SU-DHL-6 (cell line): ENCODE data around the gene TXLNB.

Experiments
- H2AFZ ChIP-seq: fragments of 200-600 bp; sonication (generic); 2 replicates; pipeline ENCODE4 v1.6.1; 2014; ENCODE audit warnings: low read depth, mild to moderate bottlenecking, moderate library complexity, mixed read lengths, antibody characterized with exemption, low read length; ENCODE audit not compliant: severe bottlenecking
- H3F3A ChIP-seq: fragments of 200-600 bp; shearing (Covaris generic); 2 replicates; pipeline ENCODE4 v1.6.0; 2016; ENCODE audit warnings: antibody characterized with exemption, mild to moderate bottlenecking; ENCODE audit not compliant: insufficient read depth
- H3K27ac ChIP-seq: fragments of 200-600 bp; sonication (generic); 2 replicates; pipeline ENCODE4 v1.5.1; 2016; ENCODE audit warnings: low read depth, mild to moderate bottlenecking, low read length, moderate library complexity, mixed read lengths
- H3K27me3 ChIP-seq: fragments of 200-600 bp; sonication (generic), shearing (Covaris generic); 2 replicates; pipeline ENCODE4 v1.6.0; 2014; ENCODE audit warnings: mild to moderate bottlenecking, low read length
- H3K36me3 ChIP-seq: fragments of 200-600 bp; sonication (generic); 2 replicates; pipeline ENCODE4 v1.6.1; 2014; ENCODE audit warnings: mild to moderate bottlenecking, low read length, mixed read lengths
- H3K4me2 ChIP-seq: fragments of 300-600, 200-600 bp; shearing (Covaris generic), sonication (generic); 2 replicates; pipeline ENCODE4 v1.6.0; 2014; ENCODE audit warnings: low read length, low read depth, mild to moderate bottlenecking; ENCODE audit not compliant: poor library complexity, severe bottlenecking
- H3K4me3 ChIP-seq: fragments of 200-600 bp; sonication (generic); 2 replicates; pipeline ENCODE4 v1.5.1; 2014; ENCODE audit warnings: antibody characterized with exemption, low read length, mild to moderate bottlenecking, mixed read lengths; ENCODE audit not compliant: insufficient read depth, poor library complexity, severe bottlenecking
- H3K79me2 ChIP-seq: fragments of 200-600 bp; sonication (generic); 2 replicates; pipeline ENCODE4 v1.6.1; 2014; ENCODE audit warnings: mild to moderate bottlenecking, low read length, moderate library complexity; ENCODE audit not compliant: insufficient read depth
- H3K9ac ChIP-seq: fragments of 200-600 bp; sonication (generic); 2 replicates; pipeline ENCODE4 v1.7.0; 2014; ENCODE audit warnings: mild to moderate bottlenecking, low read length
- H3K9me2 ChIP-seq: fragments of 200-600 bp; sonication (generic); replicated peaks from 2 replicates; pipeline ENCODE4 v1.6.1; 2014; ENCODE audit warnings: low read length; ENCODE audit not compliant: insufficient read depth
- H3K9me3 ChIP-seq: fragments of 200-600 bp; sonication (generic); 2 replicates; pipeline ENCODE4 v1.6.1; 2014; ENCODE audit warnings: low read length, mixed read lengths; ENCODE audit not compliant: insufficient read depth
- H4K20me1 ChIP-seq: fragments of 200-600 bp; sonication (generic); 2 replicates; pipeline ENCODE4 v1.6.1; 2014; ENCODE audit warnings: low read depth, mild to moderate bottlenecking, antibody characterized with exemption, low read length, moderate library complexity, mixed read lengths
- EZH2phosphoT487 ChIP-seq: fragments of 200-600 bp; sonication (generic), shearing (Covaris generic); conservative IDR thresholded peaks from 2 replicates; pipeline ENCODE4 v1.6.1; 2018; ENCODE audit warnings: mild to moderate bottlenecking, antibody characterized with exemption, low read length, moderate library complexity, mixed read lengths
- TF ChIP-seq, protein P1 (sequence below): fragments of 200-600 bp; sonication (generic); IDR thresholded peaks from one replicate; pipeline ENCODE4 v1.5.1; 2017; ENCODE audit warnings: antibody characterized with exemption, mild to moderate bottlenecking, low read length, moderate library complexity; ENCODE audit not compliant: insufficient read depth, poor library complexity, severe bottlenecking

TXLNB gene

GRCh38 chr6:139334806-139335446 is 43.1 kb upstream of the TXLNB start:
- Histone ChIP-seq H3K9ac (peak overlapping the region; percentile 44), H3K9me3 (no peaks in the 10 kb centered on the region), H2AFZ (peak overlapping the region; percentile 29), H3K79me2 (peaks cover 6% of the 10 kb centered on the region), H3F3A (peaks cover 40% of the 10 kb centered on the region), H3K36me3 (no peaks in the 10 kb centered on the region), H3K4me3 (no peak overlapping the region), H3K27me3 (no peaks in the 10 kb centered on the region), H4K20me1 (no peaks in the 10 kb centered on the region), H3K4me2 (peak overlapping the region; percentile 74), H3K9me2 (no peaks in the 10 kb centered on the region), H3K27ac (peak overlapping the region; percentile 85)
- TF ChIP-seq EZH2phosphoT487, result no peak
- TF ChIP-seq, protein P1, sequence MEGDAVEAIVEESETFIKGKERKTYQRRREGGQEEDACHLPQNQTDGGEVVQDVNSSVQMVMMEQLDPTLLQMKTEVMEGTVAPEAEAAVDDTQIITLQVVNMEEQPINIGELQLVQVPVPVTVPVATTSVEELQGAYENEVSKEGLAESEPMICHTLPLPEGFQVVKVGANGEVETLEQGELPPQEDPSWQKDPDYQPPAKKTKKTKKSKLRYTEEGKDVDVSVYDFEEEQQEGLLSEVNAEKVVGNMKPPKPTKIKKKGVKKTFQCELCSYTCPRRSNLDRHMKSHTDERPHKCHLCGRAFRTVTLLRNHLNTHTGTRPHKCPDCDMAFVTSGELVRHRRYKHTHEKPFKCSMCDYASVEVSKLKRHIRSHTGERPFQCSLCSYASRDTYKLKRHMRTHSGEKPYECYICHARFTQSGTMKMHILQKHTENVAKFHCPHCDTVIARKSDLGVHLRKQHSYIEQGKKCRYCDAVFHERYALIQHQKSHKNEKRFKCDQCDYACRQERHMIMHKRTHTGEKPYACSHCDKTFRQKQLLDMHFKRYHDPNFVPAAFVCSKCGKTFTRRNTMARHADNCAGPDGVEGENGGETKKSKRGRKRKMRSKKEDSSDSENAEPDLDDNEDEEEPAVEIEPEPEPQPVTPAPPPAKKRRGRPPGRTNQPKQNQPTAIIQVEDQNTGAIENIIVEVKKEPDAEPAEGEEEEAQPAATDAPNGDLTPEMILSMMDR, result no peak

DNA sequence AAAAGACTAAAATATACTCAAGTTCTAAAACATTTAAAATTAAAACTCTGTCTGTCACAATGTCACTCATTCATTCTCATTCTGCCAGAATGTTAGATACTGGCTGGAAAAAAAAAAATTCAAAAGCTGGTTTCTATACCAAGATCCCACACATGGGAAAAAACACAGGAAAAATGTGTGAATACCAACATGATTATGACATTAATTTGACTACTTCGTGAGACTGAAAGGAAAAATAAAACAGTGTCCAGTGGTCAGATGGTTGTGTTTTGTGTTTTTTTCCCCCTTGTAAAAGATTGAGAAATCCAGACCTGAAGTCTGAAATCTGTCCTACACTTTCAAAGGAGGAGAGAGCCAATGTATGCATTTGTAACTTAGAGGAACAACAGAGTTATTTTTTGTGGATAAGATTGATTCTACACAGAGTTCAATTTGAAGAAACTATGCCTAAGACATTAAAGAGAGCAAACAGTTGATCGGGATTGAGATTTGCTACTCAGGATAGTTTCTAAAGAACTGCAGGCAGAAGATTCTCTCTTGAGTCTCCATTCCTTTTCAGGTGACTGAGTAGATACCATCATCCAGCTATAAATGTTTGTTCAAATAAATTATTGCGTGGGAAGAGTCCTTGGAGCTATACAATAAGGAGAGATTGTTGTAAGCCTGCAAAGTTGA is 39.2 kb upstream of the TXLNB start:
- Histone ChIP-seq H3K79me2 (peaks cover 6% of the 10 kb centered on the region; the same call in 1 of the 2 replicates), H3K9me3 (no peaks in the 10 kb centered on the region), H3F3A (peaks cover 48% of the 10 kb centered on the region), H3K9ac (no peak overlapping the region), H3K27me3 (no peaks in the 10 kb centered on the region), H3K9me2 (no peaks in the 10 kb centered on the region), H2AFZ (no peak overlapping the region), H4K20me1 (no peaks in the 10 kb centered on the region), H3K4me2 (peak overlapping the region; percentile 9), H3K27ac (peak overlapping the region; percentile 72), H3K36me3 (peaks cover 9% of the 10 kb centered on the region), H3K4me3 (no peak overlapping the region)
- TF ChIP-seq, protein P1, result no peak
- no peak for TF ChIP-seq EZH2phosphoT487

DNA sequence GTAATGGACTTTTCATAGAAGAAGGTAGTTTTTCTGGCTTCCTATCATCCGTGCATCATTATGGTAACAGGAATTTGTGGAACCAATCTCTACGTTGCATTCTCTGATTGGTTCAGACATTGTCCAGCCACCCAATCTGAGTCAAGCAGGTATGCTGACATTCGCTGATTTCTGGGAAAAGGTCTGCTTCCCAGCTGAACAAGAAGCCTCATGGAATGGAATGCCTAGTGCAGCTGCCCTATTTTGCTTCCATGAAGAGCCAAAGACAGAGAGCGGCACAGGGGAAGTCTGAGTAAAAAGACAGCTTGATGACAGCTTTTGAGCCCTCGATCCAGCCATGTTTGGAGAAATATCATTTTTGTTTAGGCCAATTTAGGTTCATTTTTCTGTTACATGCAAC is 38.5 kb upstream of the TXLNB start:
- Histone ChIP-seq H3K79me2 (peaks cover 6% of the 10 kb centered on the region; the same call in 1 of the 2 replicates), H3K9ac (no peak overlapping the region), H3K36me3 (peaks cover 9% of the 10 kb centered on the region), H3K9me2 (no peaks in the 10 kb centered on the region), H3K9me3 (no peaks in the 10 kb centered on the region), H3K27ac (peak overlapping the region; percentile 72), H3K27me3 (no peaks in the 10 kb centered on the region), H3F3A (peaks cover 49% of the 10 kb centered on the region), H3K4me2 (peak overlapping the region; percentile 9), H4K20me1 (no peaks in the 10 kb centered on the region), H3K4me3 (no peak overlapping the region), H2AFZ (no peak overlapping the region)
- TF ChIP-seq, protein P1, result no peak
- TF ChIP-seq EZH2phosphoT487, result no peak
